IPS DF 4.7 (cell line): Measurements from ENCODE around the gene ZBTB7C.

Source experiments
- DNase-seq: peaks from one replicate; pipeline ENCODE4 v3.0.0-alpha.2; 2013; ENCODE audit warnings: low spot score; ENCODE audit errors: extremely low read depth

Gene ZBTB7C

GRCh38 chr18:48003426-48004349, 405.5 kb downstream of the ZBTB7C start:
- DNase-seq, result no peak

GRCh38 chr18:48002933-48003365, 406.2 kb downstream of the ZBTB7C start:
- no peak for DNase-seq

GRCh38 chr18:48000701-48001100, 408.5 kb downstream of the ZBTB7C start:
- no peak for DNase-seq

- DNase-seq, result no peak
Measured at GRCh38 chr18:47999801-48000248, 409.4 kb downstream of the ZBTB7C start.

- DNase-seq, result no peak
Measured at GRCh38 chr18:47997338-47997780, 411.8 kb downstream of the ZBTB7C start.

GRCh38 chr18:47996091-47996541, 413.1 kb downstream of the ZBTB7C start:
- no peak for DNase-seq

GRCh38 chr18:47995654-47996053, 413.5 kb downstream of the ZBTB7C start:
- no peak for DNase-seq

GRCh38 chr18:47993409-47993808, 415.8 kb downstream of the ZBTB7C start:
- no peak for DNase-seq

- DNase-seq, result no peak
Measured at GRCh38 chr18:47992976-47993375, 416.2 kb downstream of the ZBTB7C start.

- DNase-seq, result no peak
Measured at GRCh38 chr18:47992266-47992665, 416.9 kb downstream of the ZBTB7C start.

GRCh38 chr18:47990981-47991380, 418.2 kb downstream of the ZBTB7C start:
- DNase-seq, result no peak

- no peak for DNase-seq
Measured at GRCh38 chr18:47987388-47987699, 421.8 kb downstream of the ZBTB7C start.

GRCh38 chr18:47986620-47987387, 422.4 kb downstream of the ZBTB7C start:
- DNase-seq, result no peak

GRCh38 chr18:47985866-47986265, 423.3 kb downstream of the ZBTB7C start:
- no peak for DNase-seq

- no peak for DNase-seq
Measured at GRCh38 chr18:47984991-47985390, 424.2 kb downstream of the ZBTB7C start.

- no peak for DNase-seq
Measured at GRCh38 chr18:47983946-47984345, 425.2 kb downstream of the ZBTB7C start.

GRCh38 chr18:47983055-47983454, 426.1 kb downstream of the ZBTB7C start:
- no peak for DNase-seq

- DNase-seq, result no peak
Measured at GRCh38 chr18:47981830-47982229, 427.4 kb downstream of the ZBTB7C start.

GRCh38 chr18:47981320-47981719, 427.9 kb downstream of the ZBTB7C start:
- no peak for DNase-seq

- DNase-seq, result no peak
Measured at GRCh38 chr18:47979611-47980200, 429.5 kb downstream of the ZBTB7C start.

- no peak for DNase-seq
Measured at GRCh38 chr18:47978603-47979002, 430.6 kb downstream of the ZBTB7C start.

GRCh38 chr18:47978141-47978540, 431.0 kb downstream of the ZBTB7C start:
- no peak for DNase-seq
